Measurements from ENCODE around the gene SMAD4.

The SMAD4 gene

DNA sequence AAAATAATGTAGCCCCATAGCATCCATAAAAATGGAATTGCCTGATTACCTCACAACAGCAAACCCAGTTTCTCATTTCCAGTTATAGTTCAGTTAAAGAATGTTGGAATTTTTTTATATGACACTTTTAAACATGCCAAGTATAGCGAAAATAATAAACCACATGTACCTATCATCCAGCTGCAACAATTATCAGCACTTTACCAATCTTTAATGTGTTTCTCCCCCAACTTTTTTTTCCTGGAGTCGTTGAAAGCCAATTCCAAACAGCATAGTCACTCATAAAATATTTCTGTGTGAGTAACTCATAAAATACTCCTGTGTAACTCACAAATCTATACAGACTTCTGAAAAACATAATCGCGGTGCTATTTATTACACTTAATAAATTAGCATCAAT lies 38.1 kb downstream of the SMAD4 start:
- no peak overlapping the region for H3K4me3 ChIP-seq (ENCODE audit: low read depth, low read length)
- TF ChIP-seq, protein P1, sequence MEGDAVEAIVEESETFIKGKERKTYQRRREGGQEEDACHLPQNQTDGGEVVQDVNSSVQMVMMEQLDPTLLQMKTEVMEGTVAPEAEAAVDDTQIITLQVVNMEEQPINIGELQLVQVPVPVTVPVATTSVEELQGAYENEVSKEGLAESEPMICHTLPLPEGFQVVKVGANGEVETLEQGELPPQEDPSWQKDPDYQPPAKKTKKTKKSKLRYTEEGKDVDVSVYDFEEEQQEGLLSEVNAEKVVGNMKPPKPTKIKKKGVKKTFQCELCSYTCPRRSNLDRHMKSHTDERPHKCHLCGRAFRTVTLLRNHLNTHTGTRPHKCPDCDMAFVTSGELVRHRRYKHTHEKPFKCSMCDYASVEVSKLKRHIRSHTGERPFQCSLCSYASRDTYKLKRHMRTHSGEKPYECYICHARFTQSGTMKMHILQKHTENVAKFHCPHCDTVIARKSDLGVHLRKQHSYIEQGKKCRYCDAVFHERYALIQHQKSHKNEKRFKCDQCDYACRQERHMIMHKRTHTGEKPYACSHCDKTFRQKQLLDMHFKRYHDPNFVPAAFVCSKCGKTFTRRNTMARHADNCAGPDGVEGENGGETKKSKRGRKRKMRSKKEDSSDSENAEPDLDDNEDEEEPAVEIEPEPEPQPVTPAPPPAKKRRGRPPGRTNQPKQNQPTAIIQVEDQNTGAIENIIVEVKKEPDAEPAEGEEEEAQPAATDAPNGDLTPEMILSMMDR (IDR thresholded peaks at IDR 0.05; ENCODE audit: insufficient read depth, low read depth, low read length, missing control alignments): no peak
- DNase-seq (ENCODE audit: low read depth): no peak

DNA sequence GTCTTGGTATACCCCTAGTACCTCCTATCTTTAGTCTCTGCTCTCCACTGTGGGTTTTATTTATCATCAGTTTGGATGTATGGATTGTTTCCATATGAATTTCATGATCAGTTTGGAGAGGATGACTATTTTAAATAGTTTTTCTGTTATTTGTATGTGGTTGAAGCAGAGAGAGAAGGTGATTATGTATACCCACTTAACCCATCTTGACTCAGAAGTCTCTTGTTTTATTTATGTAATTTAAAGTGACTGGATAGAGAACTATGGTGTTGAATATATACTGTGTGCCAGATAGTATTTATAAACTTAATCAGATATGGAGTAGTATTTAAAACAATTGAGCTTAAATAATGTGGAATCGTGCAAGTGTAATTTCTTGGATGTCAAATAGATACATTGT lies 39.9 kb downstream of the SMAD4 start:
- no peak for DNase-seq (ENCODE audit: low read depth)
- no peak overlapping the region for H3K4me3 ChIP-seq (ENCODE audit: low read depth, low read length)
- TF ChIP-seq, protein P1 (IDR thresholded peaks at IDR 0.05; ENCODE audit: insufficient read depth, low read depth, low read length, missing control alignments): no peak

DNA sequence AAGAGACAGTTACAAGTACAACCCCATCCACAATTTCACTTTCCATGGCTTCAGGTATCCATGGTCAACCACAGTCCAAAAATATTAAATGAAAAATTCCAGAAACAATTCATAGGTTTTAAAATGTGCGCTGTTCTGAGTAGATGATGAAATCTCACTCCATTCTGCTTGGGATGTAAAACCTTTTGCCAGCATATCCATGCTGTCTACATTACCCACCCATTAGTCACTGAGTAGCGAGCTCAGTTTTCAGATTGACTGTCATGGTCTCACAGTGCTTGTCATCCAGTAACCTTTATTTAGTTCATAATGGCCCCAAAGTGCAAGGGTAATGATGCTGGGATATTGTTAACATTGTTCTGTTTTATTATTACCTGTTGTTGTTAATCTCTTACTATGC lies 40.5 kb downstream of the SMAD4 start:
- DNase-seq (ENCODE audit: low read depth): no peak
- no peak overlapping the region for H3K4me3 ChIP-seq (ENCODE audit: low read depth, low read length)
- TF ChIP-seq, protein P1 (IDR thresholded peaks at IDR 0.05; ENCODE audit: insufficient read depth, low read depth, low read length, missing control alignments): no peak

DNA sequence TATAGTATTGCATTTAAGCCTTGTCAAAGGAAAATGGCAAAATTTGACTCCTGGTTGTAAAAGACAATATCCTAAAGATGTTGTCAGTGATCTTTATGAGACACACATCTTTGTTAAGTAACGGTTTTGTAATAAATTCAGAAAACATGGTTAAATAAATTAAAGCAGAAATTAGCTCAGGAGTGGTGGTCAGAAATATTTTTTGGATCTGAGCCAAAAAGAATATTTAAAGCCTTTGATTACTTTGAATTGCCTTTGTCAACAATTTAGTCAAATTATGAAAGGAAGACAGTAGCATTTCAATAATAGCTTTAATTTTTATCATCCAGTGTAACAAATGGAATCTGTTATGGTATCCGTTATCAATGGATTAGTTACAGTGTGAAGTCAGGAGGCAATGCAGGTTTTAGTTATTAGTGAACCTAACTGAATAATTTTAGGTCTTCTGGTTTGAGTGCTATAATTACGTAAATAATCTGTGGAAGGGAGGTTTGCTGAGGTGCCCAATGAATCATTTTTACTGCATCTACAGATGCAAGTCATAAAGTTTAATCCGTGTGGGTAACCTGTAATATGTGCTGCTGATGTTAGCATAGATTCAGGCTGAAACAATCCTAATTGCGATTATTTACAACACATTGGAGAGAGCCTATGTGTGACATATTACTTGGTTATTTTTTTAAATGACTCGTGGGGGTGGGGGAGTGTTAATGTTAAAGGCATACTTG lies 42.7 kb downstream of the SMAD4 start:
- H3K4me3 ChIP-seq (ENCODE audit: low read depth, low read length): no peak overlapping the region
- TF ChIP-seq, protein P1 (IDR thresholded peaks at IDR 0.05; ENCODE audit: insufficient read depth, low read depth, low read length, missing control alignments): no peak
- no peak for DNase-seq (ENCODE audit: low read depth)

DNA sequence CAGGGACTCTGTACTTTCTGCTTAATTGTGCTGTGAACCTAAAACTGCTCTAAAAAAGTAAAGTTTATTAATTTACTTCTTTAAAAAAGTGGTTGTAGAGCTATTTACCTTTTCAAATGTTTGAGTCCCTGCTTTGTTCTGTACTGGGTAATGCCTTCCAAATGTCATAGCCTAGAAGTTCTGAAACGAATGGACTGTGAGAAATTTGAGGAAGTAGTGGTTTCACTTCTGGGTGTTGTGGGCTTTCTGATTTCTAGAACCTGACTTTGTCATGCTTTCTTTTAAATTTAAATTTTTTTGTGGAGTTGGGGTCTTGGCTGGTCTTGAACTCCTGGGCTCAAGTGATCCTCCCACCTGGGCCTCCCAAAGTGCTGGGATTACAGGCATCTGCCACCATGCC lies 44.6 kb downstream of the SMAD4 start:
- TF ChIP-seq, protein P1 (IDR thresholded peaks at IDR 0.05; ENCODE audit: insufficient read depth, low read depth, low read length, missing control alignments): no peak
- H3K4me3 ChIP-seq (ENCODE audit: low read depth, low read length): no peak overlapping the region
- DNase-seq (ENCODE audit: low read depth): peak; percentile 30

DNA sequence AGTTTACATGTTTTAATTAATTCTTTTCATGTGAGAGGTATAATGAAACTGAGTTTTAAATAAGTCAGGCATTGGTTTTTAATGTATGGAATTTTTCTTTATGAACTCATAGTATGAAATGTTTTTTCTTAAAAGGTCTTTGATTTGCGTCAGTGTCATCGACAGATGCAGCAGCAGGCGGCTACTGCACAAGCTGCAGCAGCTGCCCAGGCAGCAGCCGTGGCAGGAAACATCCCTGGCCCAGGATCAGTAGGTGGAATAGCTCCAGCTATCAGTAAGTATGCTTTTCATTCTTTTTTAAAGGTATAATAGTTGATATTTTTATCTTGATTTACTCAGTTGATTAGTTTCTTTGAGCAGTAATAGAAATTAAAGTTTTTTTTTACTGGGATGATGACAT lies 46.5 kb downstream of the SMAD4 start:
- TF ChIP-seq, protein P1 (IDR thresholded peaks at IDR 0.05; ENCODE audit: insufficient read depth, low read depth, low read length, missing control alignments): no peak
- no peak overlapping the region for H3K4me3 ChIP-seq (ENCODE audit: low read depth, low read length)
- DNase-seq (ENCODE audit: low read depth): no peak

DNA sequence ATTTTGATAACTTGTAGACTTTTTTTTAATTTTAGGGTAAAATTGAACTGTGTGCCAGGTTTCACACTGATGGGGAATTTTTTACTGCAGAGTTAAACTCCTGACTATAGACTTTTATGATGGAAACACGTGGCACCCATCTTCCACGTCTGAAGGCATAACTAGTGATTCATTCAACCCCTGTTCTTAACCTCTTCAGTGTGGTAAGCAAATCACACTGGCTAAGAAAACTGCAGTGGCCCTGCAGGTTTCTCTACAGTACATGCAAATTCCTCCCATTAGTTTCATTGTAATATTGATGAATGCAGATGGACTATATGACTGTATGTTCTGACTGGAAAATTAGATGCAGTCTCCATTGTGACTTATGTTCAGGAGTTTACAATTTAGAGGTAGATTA lies 47.2 kb downstream of the SMAD4 start:
- peak; percentile 38 for DNase-seq (ENCODE audit: low read depth)
- TF ChIP-seq, protein P1 (IDR thresholded peaks at IDR 0.05; ENCODE audit: insufficient read depth, low read depth, low read length, missing control alignments): no peak
- H3K4me3 ChIP-seq (ENCODE audit: low read depth, low read length): no peak overlapping the region

Measured in GM12865 (cell line).